Measurements from ENCODE around the gene B2M.
"Not testable (repeated sequence)": the region's sequence is repeated elsewhere in the genome, so short reads cannot be mapped to it uniquely, and the experiment has no call there.

Gene B2M

GRCh38 chr15:44726568-44727484 lies 15.5 kb downstream of the B2M start:
- DNase-seq: peak; percentile 94

- peak; percentile 75 for DNase-seq
Measured at GRCh38 chr15:44727485-44728231, 16.3 kb downstream of the B2M start.

GRCh38 chr15:44728232-44728575 lies 16.9 kb downstream of the B2M start:
- not testable (repeated sequence) for DNase-seq

- peak; percentile 100 for DNase-seq
Measured at GRCh38 chr15:44728576-44729407, 17.5 kb downstream of the B2M start.

GRCh38 chr15:44729408-44730127 lies 18.3 kb downstream of the B2M start:
- DNase-seq: peak; percentile 68

- peak; percentile 38 for DNase-seq
Measured at GRCh38 chr15:44734839-44735481, 23.6 kb downstream of the B2M start.

GRCh38 chr15:44735482-44736180 lies 24.3 kb downstream of the B2M start:
- DNase-seq: peak; percentile 60

- peak; percentile 56 for DNase-seq
Measured at GRCh38 chr15:44736181-44736765, 25.0 kb downstream of the B2M start, which contains the start of gene TRIM69. TSS of gene TRIM69 (plus strand) at chr15:44736528. CDS start at chr15:44736705, 177 bp downstream.

GRCh38 chr15:44738340-44738984 lies 27.1 kb downstream of the B2M start:
- DNase-seq: peak; percentile 71

- peak; percentile 33 for DNase-seq
Measured at GRCh38 chr15:44739222-44739847, 28.0 kb downstream of the B2M start.

GRCh38 chr15:44743454-44743853 lies 32.1 kb downstream of the B2M start:
- DNase-seq: not testable (repeated sequence)

- no peak for DNase-seq
Measured at GRCh38 chr15:44753345-44753744, 42.0 kb downstream of the B2M start.

GRCh38 chr15:44763187-44763586 lies 51.9 kb downstream of the B2M start:
- DNase-seq: no peak

GRCh38 chr15:44763848-44764247 lies 52.5 kb downstream of the B2M start:
- DNase-seq: no peak

GRCh38 chr15:44765036-44765435 lies 53.7 kb downstream of the B2M start:
- DNase-seq: no peak

Measured in CD4-positive, alpha-beta T cell treated with Interleukin-21 for 1 hour (primary cell).